H1 (cell line): ENCODE results near the gene SCG5.

Experiments
- ASH2L ChIP-seq: fragments of 200-600, 300-600 bp; sonication (generic); IDR thresholded peaks from one replicate; pipeline ENCODE4 v1.7.1; 2017; ENCODE audit warnings: low read length
- BACH1 ChIP-seq: IDR thresholded peaks from 2 replicates; pipeline ENCODE4 v1.6.1; 2012; ENCODE audit warnings: low read length, improper control_type of control experiment
- BRCA1 ChIP-seq: IDR thresholded peaks from 2 replicates; pipeline ENCODE4 v1.6.1; 2012; ENCODE audit warnings: low read depth, low read length, improper control_type of control experiment
- JUN ChIP-seq: IDR thresholded peaks from 2 replicates; pipeline ENCODE4 v1.6.1; 2011; ENCODE audit warnings: low read depth, mild to moderate bottlenecking, improper control_type of control experiment, low read length
- KDM1A ChIP-seq: fragments of 200-600, 300-600 bp; sonication (generic); IDR thresholded peaks from 2 replicates; pipeline ENCODE4 v1.7.1; 2016; ENCODE audit warnings: mild to moderate bottlenecking, low read length, borderline replicate concordance
- POLR2A ChIP-seq, 2 experiments: IDR thresholded peaks; 1 replicate in 1 of 2; 2 replicates in 1 of 2; pipeline ENCODE4 v1.6.1; 2011; ENCODE audit warnings: low read depth in 2 of 2, low read length in 2 of 2, mild to moderate bottlenecking in 2 of 2; ENCODE audit errors: control extremely low read depth in 1 of 2
- POLR2AphosphoS5 ChIP-seq: IDR thresholded peaks from 2 replicates; pipeline ENCODE4 v1.6.1; 2011; ENCODE audit warnings: low read depth, low read length
- RAD21 ChIP-seq, 2 experiments: IDR thresholded peaks in 1 of 2; conservative IDR thresholded peaks in 1 of 2; 2 replicates each; pipeline ENCODE4 v1.6.1; 2011; ENCODE audit warnings: low read depth in 2 of 2, low read length in 2 of 2, improper control_type of control experiment in 1 of 2, inconsistent platforms in 1 of 2, mild to moderate bottlenecking in 1 of 2, moderate library complexity in 1 of 2
- SUZ12 ChIP-seq: fragments of 200-600 bp; sonication (generic); IDR thresholded peaks from 2 replicates; pipeline ENCODE4 v1.6.1; 2012; ENCODE audit warnings: mild to moderate bottlenecking, inconsistent platforms, low read length, moderate library complexity, mixed read lengths
- TAF7 ChIP-seq: optimal IDR thresholded peaks from 2 replicates; pipeline ENCODE3; 2011; ENCODE audit warnings: low read depth, mild to moderate bottlenecking, inconsistent platforms, low read length, moderate library complexity, borderline replicate concordance
- TF ChIP-seq, protein P1 (sequence below): IDR thresholded peaks from 2 replicates; pipeline ENCODE4 v1.6.1; 2012; ENCODE audit warnings: inconsistent platforms
- TF ChIP-seq, protein P2 (sequence below), 3 experiments: IDR thresholded peaks; 1 replicate in 2 of 3; 2 replicates in 1 of 3; pipeline versions ENCODE4 v1.5.1 to v1.6.1; 2011; ENCODE audit warnings: low read length in 3 of 3, mild to moderate bottlenecking in 3 of 3, inconsistent platforms in 2 of 3, low read depth in 1 of 3, moderate library complexity in 1 of 3; ENCODE audit not compliant: insufficient read depth in 1 of 3; ENCODE audit errors: control extremely low read depth in 1 of 3

DNA sequence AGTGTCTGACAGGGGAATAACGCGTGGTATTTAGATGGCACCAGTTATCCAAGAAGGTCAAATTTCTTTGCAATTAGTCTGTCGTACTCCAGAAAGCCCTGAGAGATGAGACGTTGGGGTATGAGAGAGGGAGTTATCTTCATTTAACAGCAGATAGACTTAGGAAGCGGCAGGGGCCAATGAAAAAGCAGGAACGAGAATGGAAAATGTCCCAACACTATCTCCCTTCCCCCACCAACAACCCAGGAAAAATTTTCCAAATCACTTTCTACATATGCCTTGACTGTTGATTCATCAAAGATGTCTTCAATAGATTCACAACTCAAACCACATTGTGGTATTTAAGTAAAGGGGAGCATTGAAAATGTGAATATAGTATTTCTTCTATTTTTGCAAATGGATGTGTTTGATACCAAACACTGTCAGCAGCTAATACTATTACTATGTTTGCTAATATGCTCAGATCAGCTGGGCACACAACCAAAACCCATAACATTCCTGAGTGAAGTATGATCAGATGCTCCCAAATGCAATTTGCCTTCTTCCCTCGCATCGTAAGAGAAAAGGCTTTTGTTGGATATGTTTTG, 63.0 kb downstream of the SCG5 start:
- TF ChIP-seq SUZ12 = no peak
- TF ChIP-seq, protein P1, sequence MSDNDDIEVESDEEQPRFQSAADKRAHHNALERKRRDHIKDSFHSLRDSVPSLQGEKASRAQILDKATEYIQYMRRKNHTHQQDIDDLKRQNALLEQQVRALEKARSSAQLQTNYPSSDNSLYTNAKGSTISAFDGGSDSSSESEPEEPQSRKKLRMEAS = no peak
- TF ChIP-seq, protein P2, sequence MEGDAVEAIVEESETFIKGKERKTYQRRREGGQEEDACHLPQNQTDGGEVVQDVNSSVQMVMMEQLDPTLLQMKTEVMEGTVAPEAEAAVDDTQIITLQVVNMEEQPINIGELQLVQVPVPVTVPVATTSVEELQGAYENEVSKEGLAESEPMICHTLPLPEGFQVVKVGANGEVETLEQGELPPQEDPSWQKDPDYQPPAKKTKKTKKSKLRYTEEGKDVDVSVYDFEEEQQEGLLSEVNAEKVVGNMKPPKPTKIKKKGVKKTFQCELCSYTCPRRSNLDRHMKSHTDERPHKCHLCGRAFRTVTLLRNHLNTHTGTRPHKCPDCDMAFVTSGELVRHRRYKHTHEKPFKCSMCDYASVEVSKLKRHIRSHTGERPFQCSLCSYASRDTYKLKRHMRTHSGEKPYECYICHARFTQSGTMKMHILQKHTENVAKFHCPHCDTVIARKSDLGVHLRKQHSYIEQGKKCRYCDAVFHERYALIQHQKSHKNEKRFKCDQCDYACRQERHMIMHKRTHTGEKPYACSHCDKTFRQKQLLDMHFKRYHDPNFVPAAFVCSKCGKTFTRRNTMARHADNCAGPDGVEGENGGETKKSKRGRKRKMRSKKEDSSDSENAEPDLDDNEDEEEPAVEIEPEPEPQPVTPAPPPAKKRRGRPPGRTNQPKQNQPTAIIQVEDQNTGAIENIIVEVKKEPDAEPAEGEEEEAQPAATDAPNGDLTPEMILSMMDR (IDR thresholded peaks at IDR 0.05; ENCODE audit: control extremely low read depth in 1 of 3, insufficient read depth in 1 of 3, low read depth in 1 of 3, low read length in 3 of 3) = no peak
- no peak for TF ChIP-seq JUN
- TF ChIP-seq TAF7 = no peak
- no peak for TF ChIP-seq BACH1
- TF ChIP-seq KDM1A = no peak
- TF ChIP-seq POLR2A (IDR thresholded peaks at IDR 0.05; ENCODE audit: control extremely low read depth in 1 of 2, low read depth in 2 of 2, low read length in 2 of 2) = no peak
- TF ChIP-seq BRCA1 = no peak
- no peak for TF ChIP-seq ASH2L
- TF ChIP-seq POLR2AphosphoS5 = no peak
- no peak for TF ChIP-seq RAD21 (IDR thresholded peaks at IDR 0.05 in 1 of 2, conservative IDR thresholded peaks at IDR 0.05 in 1 of 2; ENCODE audit: low read depth in 2 of 2, low read length in 2 of 2)
